ENCODE measurements around the gene HLA-DOA. TPM values are rescaled to one million over a fixed set of nuclear protein-coding genes. Genes with fewer than 3 reads are reported as not detected.

Gene HLA-DOA
- total RNA-seq, 1 experiment from 2014 or later, result 0.58 TPM

- no TSS peak for BruUV-seq (replicated peaks)
- no peaks in the 10 kb centered on the region for H3K4me1 ChIP-seq (ENCODE audit: insufficient read depth, low read length, poor library complexity, severe bottlenecking)
- POLR2A ChIA-PET (ENCODE audit: low non-redundant PET), result no interaction called here
Measured at GRCh38 chr6:33014841-33015634, 5.6 kb upstream of the HLA-DOA start.

GRCh38 chr6:33013608-33014007 lies 4.2 kb upstream of the HLA-DOA start:
- no peak overlapping the region for H3K27ac ChIP-seq (ENCODE audit: low read depth, low read length, poor library complexity, severe bottlenecking)
- CTCF ChIA-PET, result interaction anchor here (0.6 to 1.5 kb wide), 2 partner anchors 134 to 186 kb away, joined by 5 to 7 read pairs; no protein-coding TSS in a partner anchor
- H3K4me1 ChIP-seq (ENCODE audit: insufficient read depth, low read length, poor library complexity, severe bottlenecking), result no peaks in the 10 kb centered on the region
- POLR2A ChIA-PET (ENCODE audit: low non-redundant PET), result no interaction called here
- H3K36me3 ChIP-seq (ENCODE audit: insufficient read depth, low read length, poor library complexity, severe bottlenecking), result no peaks in the 10 kb centered on the region
- TF ChIP-seq CTCF (conservative IDR thresholded peaks at IDR 0.05; ENCODE audit: low read depth, low read length) (0 out of 2 replicates have a peak, but pooled peaks have one; percentile 11), EZH2 (IDR thresholded peaks at IDR 0.05; ENCODE audit: borderline replicate concordance, low read depth, low read length, poor library complexity, severe bottlenecking) (no peak)
- no TSS peak for BruUV-seq (replicated peaks)
- intact Hi-C loops (cut with micrococcal nuclease; ENCODE audit: unreplicated experiment), result loop anchor here (1.0 to 10.0 kb wide), 2 partner anchors 131 to 235 kb away; no protein-coding TSS in a partner anchor
- DNase-seq (ENCODE audit: low spot score), result no peak
- H3K9me3 ChIP-seq (ENCODE audit: low read depth, low read length, poor library complexity, severe bottlenecking), result no peaks in the 10 kb centered on the region
- H3K4me3 ChIP-seq (ENCODE audit: low read depth, low read length, poor library complexity, severe bottlenecking), result no peak overlapping the region
- peaks cover 24% of the 10 kb centered on the region for H3K27me3 ChIP-seq (replicated peaks; ENCODE audit: insufficient read depth, low read depth, low read length, poor library complexity)

More at GRCh38 chr6:33014841-33015634, 5.6 kb upstream of the HLA-DOA start:
- Histone ChIP-seq H3K27ac (ENCODE audit: low read depth, low read length, poor library complexity, severe bottlenecking) (no peak overlapping the region), H3K36me3 (ENCODE audit: insufficient read depth, low read length, poor library complexity, severe bottlenecking) (no peaks in the 10 kb centered on the region), H3K4me3 (ENCODE audit: low read depth, low read length, poor library complexity, severe bottlenecking) (no peak overlapping the region), H3K9me3 (ENCODE audit: low read depth, low read length, poor library complexity, severe bottlenecking) (no peaks in the 10 kb centered on the region), H3K27me3 (replicated peaks; ENCODE audit: insufficient read depth, low read depth, low read length, poor library complexity) (peaks cover 24% of the 10 kb centered on the region)
- CTCF ChIA-PET, result interaction anchor here (0.6 to 1.6 kb wide), 3 partner anchors 132 to 233 kb away, joined by 3 to 8 read pairs (median 4); no protein-coding TSS in a partner anchor
- intact Hi-C loops (cut with micrococcal nuclease; ENCODE audit: unreplicated experiment), result loop anchor here (1.0 to 10.0 kb wide), 2 partner anchors 130 to 233 kb away; no protein-coding TSS in a partner anchor
- peak; percentile 88 for DNase-seq (ENCODE audit: low spot score)
- TF ChIP-seq EZH2 (IDR thresholded peaks at IDR 0.05; ENCODE audit: borderline replicate concordance, low read depth, low read length, poor library complexity, severe bottlenecking) (no peak), CTCF (conservative IDR thresholded peaks at IDR 0.05; ENCODE audit: low read depth, low read length) (peak; percentile 76)

GRCh38 chr6:33010356-33010755 lies 965 bp upstream of the HLA-DOA start:
- H3K4me1 ChIP-seq (ENCODE audit: insufficient read depth, low read length, poor library complexity, severe bottlenecking), result no peaks in the 10 kb centered on the region
- CTCF ChIA-PET, result interaction anchor here (0.6 to 1.1 kb wide), 2 partner anchors 26 to 235 kb away, joined by 3 to 5 read pairs; no protein-coding TSS in a partner anchor
- no peaks in the 10 kb centered on the region for H3K9me3 ChIP-seq (ENCODE audit: low read depth, low read length, poor library complexity, severe bottlenecking)
- DNase-seq (ENCODE audit: low spot score), result no peak
- no peak for TF ChIP-seq CTCF (conservative IDR thresholded peaks at IDR 0.05; ENCODE audit: low read depth, low read length)
- no peak for TF ChIP-seq EZH2 (IDR thresholded peaks at IDR 0.05; ENCODE audit: borderline replicate concordance, low read depth, low read length, poor library complexity, severe bottlenecking)
- H3K36me3 ChIP-seq (ENCODE audit: insufficient read depth, low read length, poor library complexity, severe bottlenecking), result no peaks in the 10 kb centered on the region
- peaks cover 20% of the 10 kb centered on the region for H3K27me3 ChIP-seq (replicated peaks; ENCODE audit: insufficient read depth, low read depth, low read length, poor library complexity)
- no peak overlapping the region for H3K27ac ChIP-seq (ENCODE audit: low read depth, low read length, poor library complexity, severe bottlenecking)
- intact Hi-C loops (cut with micrococcal nuclease; ENCODE audit: unreplicated experiment), result loop anchor here (10.0 kb wide), 1 partner anchor 134 kb away; no protein-coding TSS in a partner anchor
- H3K4me3 ChIP-seq (ENCODE audit: low read depth, low read length, poor library complexity, severe bottlenecking), result no peak overlapping the region
- no TSS peak for BruUV-seq (replicated peaks)
- POLR2A ChIA-PET (ENCODE audit: low non-redundant PET), result no interaction called here
